Sigmoid colon (tissue), 4 donors: ENCODE results near the gene SYCN.

Experiments
- EP300 ChIP-seq, 4 donors: sonication (generic); formaldehyde crosslinking; IDR thresholded peaks; one replicate each; pipeline ENCODE4 v1.6.1; 2017; ENCODE audit warnings: antibody characterized with exemption in 4 of 4
- POLR2A ChIP-seq, 2 donors: fragments of 450-650 bp; IDR thresholded peaks; one replicate each; pipeline ENCODE4 v1.6.1; 2016; ENCODE audit warnings: antibody characterized with exemption in 2 of 2, mild to moderate bottlenecking in 2 of 2, moderate library complexity in 2 of 2
- POLR2AphosphoS5 ChIP-seq, 4 donors: sonication (generic); formaldehyde crosslinking; IDR thresholded peaks; one replicate each; pipeline ENCODE4 v1.6.1; 2017; ENCODE audit warnings: antibody characterized with exemption in 4 of 4
- TF ChIP-seq, protein P1 (sequence below), 4 experiments: fragments of 450-650 bp in 3 of 4; fragments of 200-600 bp in 1 of 4; IDR thresholded peaks; one replicate each; pipeline ENCODE4 v1.5.1; 2016 to 2019; ENCODE audit warnings: antibody characterized with exemption in 4 of 4, mild to moderate bottlenecking in 3 of 4, moderate library complexity in 2 of 4

DNA sequence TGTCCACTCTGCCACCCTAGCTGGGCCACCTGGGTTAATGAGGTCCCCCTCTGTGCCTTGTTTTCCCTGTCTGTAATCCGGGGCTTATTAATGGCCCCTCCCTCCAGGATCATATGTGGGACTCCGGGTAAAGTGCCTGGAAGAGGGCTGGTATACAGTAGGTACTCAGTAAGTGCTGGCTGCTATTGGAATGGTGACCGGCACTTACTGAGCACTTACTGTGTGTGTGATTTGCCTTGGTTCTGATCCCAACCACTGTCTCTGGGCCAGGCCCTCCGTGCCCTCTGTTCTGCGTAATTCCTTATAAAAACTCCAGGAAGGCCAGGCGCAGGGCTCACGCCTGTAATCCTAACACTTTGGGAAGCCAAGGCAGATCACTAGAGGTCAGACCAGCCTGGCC, 38.2 kb downstream of the SYCN start:
- TF ChIP-seq, protein P1, sequence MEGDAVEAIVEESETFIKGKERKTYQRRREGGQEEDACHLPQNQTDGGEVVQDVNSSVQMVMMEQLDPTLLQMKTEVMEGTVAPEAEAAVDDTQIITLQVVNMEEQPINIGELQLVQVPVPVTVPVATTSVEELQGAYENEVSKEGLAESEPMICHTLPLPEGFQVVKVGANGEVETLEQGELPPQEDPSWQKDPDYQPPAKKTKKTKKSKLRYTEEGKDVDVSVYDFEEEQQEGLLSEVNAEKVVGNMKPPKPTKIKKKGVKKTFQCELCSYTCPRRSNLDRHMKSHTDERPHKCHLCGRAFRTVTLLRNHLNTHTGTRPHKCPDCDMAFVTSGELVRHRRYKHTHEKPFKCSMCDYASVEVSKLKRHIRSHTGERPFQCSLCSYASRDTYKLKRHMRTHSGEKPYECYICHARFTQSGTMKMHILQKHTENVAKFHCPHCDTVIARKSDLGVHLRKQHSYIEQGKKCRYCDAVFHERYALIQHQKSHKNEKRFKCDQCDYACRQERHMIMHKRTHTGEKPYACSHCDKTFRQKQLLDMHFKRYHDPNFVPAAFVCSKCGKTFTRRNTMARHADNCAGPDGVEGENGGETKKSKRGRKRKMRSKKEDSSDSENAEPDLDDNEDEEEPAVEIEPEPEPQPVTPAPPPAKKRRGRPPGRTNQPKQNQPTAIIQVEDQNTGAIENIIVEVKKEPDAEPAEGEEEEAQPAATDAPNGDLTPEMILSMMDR (IDR thresholded peaks at IDR 0.05), result no peak
- TF ChIP-seq POLR2A (IDR thresholded peaks at IDR 0.05) (no peak), POLR2AphosphoS5 (IDR thresholded peaks at IDR 0.05) (no peak), EP300 (IDR thresholded peaks at IDR 0.05) (no peak)
